Activated CD4-positive, alpha-beta T cell treated with anti-CD3 and anti-CD28 coated beads, Interleukin-2, Interleukin-4, amounts not matched to agents 100 ng/mL and 50 ng/mL, durations not matched to agents 16 hours and 8 hours (primary cell): ENCODE results near the gene IER3IP1.
"Not testable (repeated sequence)": the region's sequence is repeated elsewhere in the genome, so short reads cannot be mapped to it uniquely, and the experiment has no call there.

Source experiments
- DNase-seq: peaks from one replicate; pipeline ENCODE4 v3.0.0-alpha.2; 2020; ENCODE audit warnings: low spot score

The IER3IP1 gene

GRCh38 chr18:47158404-47158803 lies 17.8 kb downstream of the IER3IP1 start:
- not testable (repeated sequence) for DNase-seq

GRCh38 chr18:47151439-47151838 lies 24.7 kb downstream of the IER3IP1 start:
- no peak for DNase-seq

GRCh38 chr18:47150824-47151366 lies 25.3 kb downstream of the IER3IP1 start:
- no peak for DNase-seq

GRCh38 chr18:47150029-47150823 lies 25.9 kb downstream of the IER3IP1 start, which contains the start of gene HDHD2:
HDHD2 (minus strand) TSS chr18:47150500; CDS start chr18:47136439, 14,061 bp downstream.
- peak; percentile 79 for DNase-seq

GRCh38 chr18:47149457-47150028 lies 26.6 kb downstream of the IER3IP1 start:
- no peak for DNase-seq

GRCh38 chr18:47146206-47146605 lies 30.0 kb downstream of the IER3IP1 start:
- DNase-seq, result no peak

- DNase-seq, result no peak
These were observed 32.2 kb downstream of the IER3IP1 start for GRCh38 chr18:47143899-47144485.

- no peak for DNase-seq
These were observed 33.0 kb downstream of the IER3IP1 start for GRCh38 chr18:47143153-47143552.

GRCh38 chr18:47141289-47141688 lies 34.9 kb downstream of the IER3IP1 start:
- no peak for DNase-seq

- DNase-seq, result no peak
These were observed 55.0 kb downstream of the IER3IP1 start for GRCh38 chr18:47121146-47121545.

- peak; percentile 85 for DNase-seq
These were observed 55.7 kb downstream of the IER3IP1 start for GRCh38 chr18:47120428-47120827.

- no peak for DNase-seq
These were observed 57.2 kb downstream of the IER3IP1 start for GRCh38 chr18:47118981-47119380.

GRCh38 chr18:47115205-47115604 lies 61.0 kb downstream of the IER3IP1 start:
- no peak for DNase-seq

GRCh38 chr18:47113796-47114540 lies 62.2 kb downstream of the IER3IP1 start:
- DNase-seq, result no peak

GRCh38 chr18:47110492-47111274 lies 65.5 kb downstream of the IER3IP1 start:
- no peak for DNase-seq

GRCh38 chr18:47109720-47110119 lies 66.4 kb downstream of the IER3IP1 start:
- no peak for DNase-seq

GRCh38 chr18:47108998-47109405 lies 67.2 kb downstream of the IER3IP1 start:
- DNase-seq, result no peak

- DNase-seq, result no peak
These were observed 67.8 kb downstream of the IER3IP1 start for GRCh38 chr18:47108373-47108772.
